Panc1 (cell line): Measurements from ENCODE around the gene NANOS3. TPM values are rescaled to one million over a fixed set of nuclear protein-coding genes. Genes with fewer than 3 reads are reported as not detected.

Experiments used
- ATAC-seq: fragments of 200-7000 bp; cut with Tn5 transposase; 2 replicates; pipeline ENCODE4 v1.9.1; 2020; ENCODE audit warnings: mild to moderate bottlenecking, moderate library complexity
- BruUV-seq: library from RNA; stranded (reverse); fragments of 400-500 nt; replicated peaks from 2 replicates; lab custom pipeline; 2021; lab: Mats Ljungman, UMichigan
- CTCF ChIA-PET: fragments of 300-600 bp; sonication (Branson Sonifier 250); formaldehyde crosslinking; loops from one replicate; lab custom pipeline; 2022; ENCODE audit warnings: antibody characterized with exemption; lab: Charles Lee
- POLR2A ChIA-PET: fragments of 300-600 bp; sonication (Branson Sonifier 250); formaldehyde crosslinking; loops from one replicate; lab custom pipeline; 2022; ENCODE audit warnings: antibody characterized with exemption; lab: Charles Lee
- DNase-seq: peaks from one replicate; pipeline ENCODE4 v3.0.0-alpha.2; 2010; ENCODE audit warnings: low read depth, low spot score
- H3K27ac ChIP-seq: 2 replicates; pipeline ENCODE4 v1.5.1; 2011; ENCODE audit warnings: mild to moderate bottlenecking, low read length, inconsistent platforms
- H3K27me3 ChIP-seq: fragments of 200-500 bp; sonication (Bioruptor generic); 2 replicates; pipeline ENCODE4 v1.6.0; 2014; ENCODE audit warnings: low read length, inconsistent platforms; ENCODE audit not compliant: control insufficient read depth, insufficient read depth
- H3K36me3 ChIP-seq: fragments of 200-500 bp; sonication (Bioruptor generic); 2 replicates; pipeline ENCODE4 v1.5.1; 2014; ENCODE audit warnings: inconsistent platforms, mild to moderate bottlenecking, low read length, moderate library complexity; ENCODE audit not compliant: control insufficient read depth, insufficient read depth
- H3K4me1 ChIP-seq: 2 replicates; pipeline ENCODE4 v1.5.1; 2011; ENCODE audit warnings: inconsistent platforms, mild to moderate bottlenecking, low read length, moderate library complexity; ENCODE audit not compliant: control insufficient read depth, insufficient read depth
- H3K4me3 ChIP-seq, 2 experiments: 2 replicates each; pipeline ENCODE4 v1.5.1; 2011 to 2012; ENCODE audit warnings: low read depth in 2 of 2, low read length in 2 of 2, mild to moderate bottlenecking in 2 of 2, inconsistent platforms in 1 of 2, moderate library complexity in 1 of 2
- H3K9me3 ChIP-seq: fragments of 200-500 bp; sonication (Bioruptor generic); 2 replicates; pipeline ENCODE4 v1.5.1; 2014; ENCODE audit warnings: low read depth, mild to moderate bottlenecking, inconsistent platforms, low read length, moderate library complexity; ENCODE audit not compliant: control insufficient read depth, insufficient read depth
- CTCF ChIP-seq: fragments of 450-650 bp; IDR thresholded peaks from 2 replicates; pipeline ENCODE4 v1.5.1; 2017; ENCODE audit warnings: mild to moderate bottlenecking
- POLR2AphosphoS5 ChIP-seq: IDR thresholded peaks from 2 replicates; pipeline ENCODE4 v1.6.1; 2012; ENCODE audit warnings: mild to moderate bottlenecking, low read depth, low read length, moderate library complexity
- SIN3A ChIP-seq: IDR thresholded peaks from 2 replicates; pipeline ENCODE4 v1.6.1; 2012; ENCODE audit warnings: low read depth, mild to moderate bottlenecking, low read length, moderate library complexity, borderline replicate concordance; ENCODE audit not compliant: insufficient read depth
- TCF7L2 ChIP-seq: IDR thresholded peaks from 2 replicates; pipeline ENCODE4 v1.6.1; 2011; ENCODE audit warnings: mild to moderate bottlenecking, low read depth, low read length, inconsistent platforms
- in situ Hi-C: cut with HindIII; loops from 2 replicates; pipeline ENCODE4 v1.10.0; 2016; ENCODE audit warnings: low sequenced_read_pairs, low pct_unique_long_range_greater_than_20kb
- intact Hi-C: fragments of 100-400 bp; cut with micrococcal nuclease; formaldehyde crosslinking; loops from one replicate; pipeline ENCODE4 v1.10.0; 2022; ENCODE audit not compliant: unreplicated experiment
- total RNA-seq: library from RNA; stranded (reverse); gene quantifications from one replicate; pipeline ENCODE4 v1.2.1, GENCODE V29; 2021; ENCODE audit not compliant: unreplicated experiment
- TF ChIP-seq, protein P1 (sequence below), 2 experiments: IDR thresholded peaks; 2 replicates each; pipeline ENCODE4 v1.6.1; 2011 to 2012; ENCODE audit warnings: low read depth in 2 of 2, control low read depth in 1 of 2, low read length in 1 of 2, mild to moderate bottlenecking in 1 of 2, moderate library complexity in 1 of 2; ENCODE audit not compliant: insufficient read depth in 1 of 2

Gene NANOS3
- total RNA-seq, 1 experiment from 2014 or later, result 0.33 TPM

GRCh38 chr19:13877303-13877702 is 369 bp downstream of the NANOS3 start:
- ChIA-PET CTCF (no interaction called here), POLR2A (interaction anchor here (0.6 kb wide), 1 partner anchor 202 kb away, joined by 5 read pairs; no protein-coding TSS in a partner anchor)
- DNase-seq, result no peak
- no peak overlapping the region for H3K27ac ChIP-seq
- no peaks in the 10 kb centered on the region for H3K27me3 ChIP-seq
- BruUV-seq, result no TSS peak
- ATAC-seq, result no peak
- in situ Hi-C loops (no loop called here), intact Hi-C loops (no loop called here)
- no peak overlapping the region for H3K4me3 ChIP-seq
- H3K4me1 ChIP-seq, result peaks cover 26% of the 10 kb centered on the region
- no peaks in the 10 kb centered on the region for H3K36me3 ChIP-seq
- no peak for TF ChIP-seq SIN3A
- TF ChIP-seq, protein P1, sequence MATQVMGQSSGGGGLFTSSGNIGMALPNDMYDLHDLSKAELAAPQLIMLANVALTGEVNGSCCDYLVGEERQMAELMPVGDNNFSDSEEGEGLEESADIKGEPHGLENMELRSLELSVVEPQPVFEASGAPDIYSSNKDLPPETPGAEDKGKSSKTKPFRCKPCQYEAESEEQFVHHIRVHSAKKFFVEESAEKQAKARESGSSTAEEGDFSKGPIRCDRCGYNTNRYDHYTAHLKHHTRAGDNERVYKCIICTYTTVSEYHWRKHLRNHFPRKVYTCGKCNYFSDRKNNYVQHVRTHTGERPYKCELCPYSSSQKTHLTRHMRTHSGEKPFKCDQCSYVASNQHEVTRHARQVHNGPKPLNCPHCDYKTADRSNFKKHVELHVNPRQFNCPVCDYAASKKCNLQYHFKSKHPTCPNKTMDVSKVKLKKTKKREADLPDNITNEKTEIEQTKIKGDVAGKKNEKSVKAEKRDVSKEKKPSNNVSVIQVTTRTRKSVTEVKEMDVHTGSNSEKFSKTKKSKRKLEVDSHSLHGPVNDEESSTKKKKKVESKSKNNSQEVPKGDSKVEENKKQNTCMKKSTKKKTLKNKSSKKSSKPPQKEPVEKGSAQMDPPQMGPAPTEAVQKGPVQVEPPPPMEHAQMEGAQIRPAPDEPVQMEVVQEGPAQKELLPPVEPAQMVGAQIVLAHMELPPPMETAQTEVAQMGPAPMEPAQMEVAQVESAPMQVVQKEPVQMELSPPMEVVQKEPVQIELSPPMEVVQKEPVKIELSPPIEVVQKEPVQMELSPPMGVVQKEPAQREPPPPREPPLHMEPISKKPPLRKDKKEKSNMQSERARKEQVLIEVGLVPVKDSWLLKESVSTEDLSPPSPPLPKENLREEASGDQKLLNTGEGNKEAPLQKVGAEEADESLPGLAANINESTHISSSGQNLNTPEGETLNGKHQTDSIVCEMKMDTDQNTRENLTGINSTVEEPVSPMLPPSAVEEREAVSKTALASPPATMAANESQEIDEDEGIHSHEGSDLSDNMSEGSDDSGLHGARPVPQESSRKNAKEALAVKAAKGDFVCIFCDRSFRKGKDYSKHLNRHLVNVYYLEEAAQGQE (IDR thresholded peaks at IDR 0.05; ENCODE audit: insufficient read depth in 1 of 2, low read depth in 2 of 2, low read length in 1 of 2), result no peak
- no peak for TF ChIP-seq POLR2AphosphoS5
- TF ChIP-seq CTCF, result no peak
- no peak for TF ChIP-seq TCF7L2
- H3K9me3 ChIP-seq, result no peaks in the 10 kb centered on the region

GRCh38 chr19:13880059-13881043 is 3.4 kb downstream of the NANOS3 start:
- no peaks in the 10 kb centered on the region for H3K36me3 ChIP-seq
- ATAC-seq (peak; percentile 90), DNase-seq (peak; percentile 72)
- CTCF ChIA-PET, result interaction anchor here (1.5 kb wide), 1 partner anchor 193 kb away, joined by 6 read pairs; no protein-coding TSS in a partner anchor
- BruUV-seq, result no TSS peak
- in situ Hi-C loops, result no loop called here
- H3K4me1 ChIP-seq, result peaks cover 16% of the 10 kb centered on the region
- H3K27me3 ChIP-seq, result no peaks in the 10 kb centered on the region
- peak overlapping the region; percentile 77 for H3K27ac ChIP-seq
- intact Hi-C loops, result loop anchor here (5.0 kb wide), 1 partner anchor 197 kb away; no protein-coding TSS in a partner anchor
- POLR2A ChIA-PET, result interaction anchor here (0.6 kb wide), 2 partner anchors 29 to 168 kb away, joined by 3 to 7 read pairs; no protein-coding TSS in a partner anchor
- no peaks in the 10 kb centered on the region for H3K9me3 ChIP-seq
- TF ChIP-seq SIN3A (0 out of 2 replicates have a peak, but pooled peaks have one; percentile 51), POLR2AphosphoS5 (peak; percentile 65; the same call in 1 of the 2 replicates), TCF7L2 (no peak), CTCF (peak; percentile 97)
- TF ChIP-seq, protein P1 (IDR thresholded peaks at IDR 0.05; ENCODE audit: insufficient read depth in 1 of 2, low read depth in 2 of 2, low read length in 1 of 2), result no peak
- H3K4me3 ChIP-seq, result peak overlapping the region; percentile 16 to 49
